Psoas muscle (tissue), 8 donors: ENCODE results near the gene FBXL16. TPM values are rescaled to one million over a fixed set of nuclear protein-coding genes. Genes with fewer than 3 reads are reported as not detected.

Experiments used
- ATAC-seq, 4 donors: fragments of 200-7000 bp; cut with Tn5 transposase; one replicate each; pipeline ENCODE4 v1.9.1; 2020; ENCODE audit warnings: moderate library complexity in 3 of 4, mild to moderate bottlenecking in 2 of 4
- DNase-seq, 2 donors: peaks; one replicate each; pipeline ENCODE4 v3.0.0-alpha.2; 2020
- H3K27ac ChIP-seq: fragments of 200-600 bp; one replicate; pipeline ENCODE4 v1.8.0; 2022
- H3K27me3 ChIP-seq, 3 donors: fragments of 200-600 bp in 1 of 3; one replicate each; pipeline versions ENCODE4 v1.6.1 to v1.8.0; 2013 to 2022; ENCODE audit warnings: low read length in 2 of 3, mild to moderate bottlenecking in 2 of 3, moderate library complexity in 1 of 3; ENCODE audit not compliant: insufficient read depth in 3 of 3
- H3K36me3 ChIP-seq, 2 donors: fragments of 200-600 bp in 1 of 2; one replicate each; pipeline versions ENCODE4 v1.6.1 to v1.8.0; 2013 to 2022; ENCODE audit warnings: low read depth in 1 of 2, mild to moderate bottlenecking in 1 of 2, moderate library complexity in 1 of 2; ENCODE audit not compliant: insufficient read depth in 1 of 2
- H3K4me1 ChIP-seq: fragments of 200-600 bp; one replicate; pipeline ENCODE4 v1.8.0; 2022
- H3K4me3 ChIP-seq: fragments of 200-600 bp; one replicate; pipeline ENCODE4 v1.8.0; 2022; ENCODE audit warnings: mild to moderate bottlenecking
- H3K9me3 ChIP-seq: fragments of 200-600 bp; one replicate; pipeline ENCODE4 v1.8.0; 2022
- CTCF ChIP-seq: fragments of 200-600 bp; IDR thresholded peaks from one replicate; pipeline ENCODE4 v1.8.0; 2022; ENCODE audit warnings: antibody characterized with exemption
- WGBS, 3 donors: extraction: QIAGEN DNeasy Blood & Tissue Kit; methylation state at CpG; one replicate each; pipeline versions ENCODE4 v1.1.6 to v1.1.7; 2013; 5-methylcytosine and 5-hydroxymethylcytosine counted together
- intact Hi-C, 2 donors: fragments of 100-400 bp; cut with DNase I; formaldehyde crosslinking; loops; one replicate each; pipeline versions ENCODE4 v1.11.0 to v1.14.2; 2022
- polyA plus RNA-seq, 3 donors: library from polyadenylated mRNA; stranded (reverse); fragments of 200-250 nt; gene quantifications; one replicate each; pipeline ENCODE4 v1.2.3, GENCODE V29; 2013
- total RNA-seq, 4 donors: library from RNA; stranded (reverse); fragmentation: NEBNext Ultra II Directional in 2 of 4; extraction: Animal tissue kit (Norgen Biotek cat#: 25700) in 2 of 4; gene quantifications; one replicate each; pipeline versions ENCODE4 v1.2.1 to v1.2.4, GENCODE V29; 2021 to 2023
- donor health status: healthy with polysubstance abuse.
- donor health status: DM: no; HTN: no; CAD: no; lungs with moderate emphysema.
- donor health status: Bipolar disorder and iron deficiency.
- donor health status: healthy.
- donor health status: DM: yes; HTN: yes; CAD: no.
- donor health status: DM: no; HTN: no; CAD: no.
- donor health status: DM: no; HTN: no; CAD: no.
- donor health status: DM: yes; HTN: yes; CAD: no.

FBXL16 gene
- total and polyA plus RNA-seq, 7 donors, result 0.04 to 0.16 (median 0.08) TPM; not detected in 2

GRCh38 chr16:651844-652243 lies 53.8 kb downstream of the FBXL16 start:
- Histone ChIP-seq H3K4me1 (peaks cover 24% of the 10 kb centered on the region), H3K27ac (no peak overlapping the region), H3K4me3 (no peak overlapping the region), H3K36me3 (peaks cover 0 to 6% of the 10 kb centered on the region in 2 donors), H3K27me3 (no peaks in the 10 kb centered on the region), H3K9me3 (no peaks in the 10 kb centered on the region)
- no peak for TF ChIP-seq CTCF
- WGBS, 3 donors, result 84 to 90% (median 85%) methylated on average over 22 of the region's 22 CpGs
- no peak for DNase-seq
- intact Hi-C loops, result no loop called here
- ATAC-seq, result no peak

- DNase-seq, result no peak
- H3K9me3 ChIP-seq, result no peaks in the 10 kb centered on the region
- ATAC-seq, result no peak
- H3K4me3 ChIP-seq, result peak overlapping the region; percentile 88
- intact Hi-C loops, result no loop called here
- H3K27me3 ChIP-seq, result no peaks in the 10 kb centered on the region
- WGBS, 3 donors, result 2 to 4% (median 3%) methylated on average over 28 to 44 of the region's 44 CpGs
- peak overlapping the region; percentile 93 for H3K27ac ChIP-seq
- H3K36me3 ChIP-seq, result no peaks in the 10 kb centered on the region
- TF ChIP-seq CTCF, result no peak
- H3K4me1 ChIP-seq, result peaks cover 47% of the 10 kb centered on the region
Measured at GRCh38 chr16:649631-650030, 56.0 kb downstream of the FBXL16 start.

- ATAC-seq (peak; percentile 87 to 91 (median 88)), DNase-seq (peak; percentile 94 to 97)
- Histone ChIP-seq H3K27ac (peak within 1 kb of the TSS; percentile 93), H3K27me3 (no peaks in the 10 kb centered on the region), H3K36me3 (peaks cover 0 to 5% of the 10 kb centered on the region in 2 donors), H3K9me3 (no peaks in the 10 kb centered on the region), H3K4me3 (peak within 1 kb of the TSS; percentile 88), H3K4me1 (peaks cover 51% of the 10 kb centered on the region)
- intact Hi-C loops, result no loop called here
- TF ChIP-seq CTCF, result no peak
- WGBS, 3 donors, result 1% methylated on average over 47 to 91 of the region's 91 CpGs
Measured at GRCh38 chr16:648781-649589, 56.6 kb downstream of the FBXL16 start, which contains the start of gene WDR90. Gene WDR90 (plus strand): TSS chr16:649365. CDS start chr16:649417, 52 bp downstream.

DNA sequence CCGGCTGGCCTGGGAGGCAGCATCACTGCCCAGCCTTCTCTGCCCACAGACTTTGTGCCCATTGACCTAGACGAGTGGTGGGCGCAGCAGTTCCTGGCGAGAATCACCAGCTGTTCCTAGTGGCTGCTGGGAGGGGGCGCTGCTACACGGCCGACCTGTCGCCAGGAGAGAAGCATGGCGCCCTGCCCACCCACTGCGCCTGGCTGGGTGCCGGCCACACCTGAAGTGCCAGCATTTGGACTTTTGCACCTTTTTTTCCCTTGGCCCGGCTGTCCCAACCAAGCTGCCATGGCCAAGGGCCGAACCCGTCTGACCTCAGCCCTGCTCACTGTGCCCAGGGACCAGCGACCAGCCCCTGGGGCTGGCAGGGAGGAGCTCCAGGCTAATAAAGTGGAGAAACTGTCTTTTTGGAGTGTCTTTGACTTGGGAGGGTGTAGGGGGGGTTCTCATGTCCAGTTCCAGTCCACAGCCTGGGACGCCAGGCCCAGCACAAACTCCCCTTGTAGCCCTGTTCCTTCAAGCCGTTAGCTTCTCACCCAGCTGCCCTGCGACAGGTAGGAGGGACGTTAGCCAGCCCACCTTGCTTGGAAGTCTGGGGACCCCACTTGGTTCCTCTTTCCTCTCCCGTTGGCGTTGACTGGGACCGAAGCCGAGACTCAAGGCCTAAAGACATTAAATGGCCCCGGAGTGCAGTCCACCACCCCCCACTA lies 57.4 kb downstream of the FBXL16 start:
- ATAC-seq, result peak; percentile 24 to 53 (median 34)
- Histone ChIP-seq H3K27me3 (no peaks in the 10 kb centered on the region), H3K9me3 (no peaks in the 10 kb centered on the region), H3K27ac (peak overlapping the region; percentile 93), H3K4me1 (peaks cover 58% of the 10 kb centered on the region), H3K36me3 (peaks cover 0 to 5% of the 10 kb centered on the region in 2 donors), H3K4me3 (peak overlapping the region; percentile 88)
- no peak for DNase-seq
- 22 to 30% (median 24%) methylated on average over 24 of the region's 24 CpGs for WGBS, 3 donors
- intact Hi-C loops, result no loop called here
- peak; percentile 29 for TF ChIP-seq CTCF
